A673 (cell line): ENCODE results near the gene APBB1IP.

Source experiments
- CTCF ChIP-seq: fragments of 300-800, 200-600 bp; sonication (generic); conservative IDR thresholded peaks from 2 replicates; pipeline ENCODE4 v1.5.1; 2017; ENCODE audit warnings: low read depth, mild to moderate bottlenecking, antibody characterized with exemption, low read length, moderate library complexity, mixed read lengths
- EZH2 ChIP-seq: fragments of 200-600 bp; sonication (generic); IDR thresholded peaks from 2 replicates; pipeline ENCODE4 v1.6.1; 2017; ENCODE audit warnings: borderline replicate concordance, low read depth, mild to moderate bottlenecking, mixed read lengths, antibody characterized with exemption, low read length; ENCODE audit not compliant: poor library complexity, severe bottlenecking

GRCh38 chr10:26540601-26541000 lies 102.5 kb downstream of the APBB1IP start:
- no peak for TF ChIP-seq CTCF
- TF ChIP-seq EZH2 = no peak
